Ishikawa (cell line): Measurements from ENCODE around the gene DUSP7.

Source experiments
- CREB1 ChIP-seq: IDR thresholded peaks from 2 replicates; pipeline ENCODE4 v1.6.1; 2012; ENCODE audit warnings: low read depth
- RAD21 ChIP-seq: IDR thresholded peaks from 2 replicates; pipeline ENCODE4 v1.6.1; 2012; ENCODE audit warnings: low read depth

DNA sequence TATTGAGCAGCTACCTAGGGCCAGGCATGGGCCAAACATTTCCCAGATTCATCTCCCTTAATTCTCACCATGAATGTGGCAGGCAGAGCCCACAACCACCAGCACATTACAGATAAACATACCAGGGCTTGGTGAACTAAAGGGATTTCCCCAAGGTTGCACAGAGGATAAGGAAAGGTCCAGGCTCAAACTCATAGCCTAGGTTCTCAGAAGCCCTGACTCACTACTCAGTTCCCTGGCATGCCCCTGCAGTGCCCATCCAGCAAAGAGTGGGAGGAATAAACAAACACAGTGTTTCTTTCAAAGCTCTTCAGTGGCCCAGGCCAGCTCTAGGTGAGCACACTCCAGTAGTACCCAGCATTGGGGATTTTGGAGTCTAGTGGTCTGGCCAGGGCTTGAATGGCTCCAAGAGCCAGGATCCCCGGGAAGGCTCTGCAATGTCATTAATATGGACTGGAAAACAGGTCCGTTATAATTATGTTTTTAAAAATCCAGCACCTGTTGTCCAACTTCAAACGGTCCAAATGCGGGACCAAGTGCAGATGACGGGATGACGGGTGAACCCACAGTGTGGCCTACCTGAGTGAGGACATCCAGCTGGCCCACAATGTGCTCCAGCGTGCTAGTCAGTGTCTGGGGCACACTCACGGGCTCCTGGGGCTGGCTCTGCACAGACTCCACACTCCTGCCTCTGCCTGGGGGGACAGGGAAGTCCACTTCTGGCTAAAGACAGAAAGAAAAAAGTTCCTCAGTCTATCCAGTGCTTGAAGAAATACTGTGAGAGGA, 39.8 kb upstream of the DUSP7 start:
- TF ChIP-seq RAD21 (no peak), CREB1 (no peak)
